Iris pigment epithelial cell (primary cell): ENCODE measurements around the gene EVC.
"Not testable (repeated sequence)": the region's sequence is repeated elsewhere in the genome, so short reads cannot be mapped to it uniquely, and the experiment has no call there.

Experiments
- DNase-seq: peaks from one replicate; pipeline ENCODE4 v3.0.0-alpha.2; 2011; ENCODE audit warnings: low read depth

EVC gene

GRCh38 chr4:5812506-5813229 lies 101.7 kb downstream of the EVC start:
- DNase-seq = peak; percentile 72

GRCh38 chr4:5813882-5814255 lies 102.9 kb downstream of the EVC start:
- DNase-seq = no peak

GRCh38 chr4:5814421-5814820 lies 103.4 kb downstream of the EVC start:
- no peak for DNase-seq

GRCh38 chr4:5815641-5816040 lies 104.6 kb downstream of the EVC start:
- no peak for DNase-seq

- no peak for DNase-seq
Measured at GRCh38 chr4:5816101-5816500, 105.1 kb downstream of the EVC start.

GRCh38 chr4:5816851-5817375 lies 105.9 kb downstream of the EVC start:
- DNase-seq = no peak

- DNase-seq = no peak
Measured at GRCh38 chr4:5821665-5822358, 110.8 kb downstream of the EVC start.

- no peak for DNase-seq
Measured at GRCh38 chr4:5822619-5823018, 111.6 kb downstream of the EVC start.

GRCh38 chr4:5823542-5824211 lies 112.7 kb downstream of the EVC start:
- DNase-seq = no peak

- no peak for DNase-seq
Measured at GRCh38 chr4:5824227-5824626, 113.2 kb downstream of the EVC start.

GRCh38 chr4:5824635-5825034 lies 113.6 kb downstream of the EVC start:
- DNase-seq = peak; percentile 60

- DNase-seq = no peak
Measured at GRCh38 chr4:5825321-5826041, 114.5 kb downstream of the EVC start.

GRCh38 chr4:5826437-5827107 lies 115.6 kb downstream of the EVC start:
- no peak for DNase-seq

GRCh38 chr4:5827108-5828004 lies 116.4 kb downstream of the EVC start:
- peak; percentile 36 for DNase-seq

- DNase-seq = no peak
Measured at GRCh38 chr4:5828005-5828391, 117.0 kb downstream of the EVC start.

- no peak for DNase-seq
Measured at GRCh38 chr4:5836943-5837342, 125.9 kb downstream of the EVC start.

- DNase-seq = not testable (repeated sequence)
Measured at GRCh38 chr4:5837483-5837882, 126.5 kb downstream of the EVC start.

GRCh38 chr4:5839332-5839731 lies 128.3 kb downstream of the EVC start:
- DNase-seq = no peak

GRCh38 chr4:5839751-5840674 lies 129.0 kb downstream of the EVC start:
- no peak for DNase-seq

GRCh38 chr4:5842456-5842855 lies 131.5 kb downstream of the EVC start:
- DNase-seq = no peak
